T-helper 17 cell (primary cell): Measurements from ENCODE around the gene KLK15. TPM values are rescaled to one million over a fixed set of nuclear protein-coding genes. Genes with fewer than 3 reads are reported as not detected.

Experiments used
- ATAC-seq: fragments of 150-1000 bp; cut with Tn5 transposase; 2 replicates; pipeline ENCODE4 v1.10.0; 2021; ENCODE audit warnings: mild to moderate bottlenecking, moderate library complexity
- DNase-seq, 3 donors: peaks; one replicate each; pipeline versions ENCODE4 v3.0.0 to v3.0.0-alpha.2; 2020 to 2021
- H3K9me3 ChIP-seq: one replicate; pipeline ENCODE4 v1.7.0; 2013; ENCODE audit warnings: low read length, mild to moderate bottlenecking; ENCODE audit not compliant: control insufficient read depth, poor library complexity, severe bottlenecking
- H3K27ac Mint-ChIP-seq: one replicate; pipeline ENCODE4 v1.8.0; 2022; ENCODE audit warnings: mild to moderate bottlenecking, moderate library complexity, mixed read lengths
- H3K27me3 Mint-ChIP-seq: one replicate; pipeline ENCODE4 v1.8.0; 2022; ENCODE audit warnings: mixed read lengths
- H3K36me3 Mint-ChIP-seq: one replicate; pipeline ENCODE4 v1.8.0; 2022; ENCODE audit warnings: low read depth, mixed read lengths
- H3K4me1 Mint-ChIP-seq: one replicate; pipeline ENCODE4 v1.8.0; 2022; ENCODE audit warnings: mild to moderate bottlenecking, mixed read lengths
- H3K4me3 Mint-ChIP-seq: one replicate; pipeline ENCODE4 v1.8.0; 2022; ENCODE audit warnings: mild to moderate bottlenecking, moderate library complexity, mixed read lengths
- total RNA-seq, 4 donors: library from RNA in 2 of 4; stranded (reverse) in 2 of 4; gene quantifications; one replicate each; pipeline ENCODE4 v1.2.3 and lab custom pipeline; 2022 to 2026

Gene KLK15
- total RNA-seq (not detected), total RNA-seq (lab: John Stamatoyannopoulos, UW) (0 to 0.58 reads per million in 2 donors)

- no peaks in the 10 kb centered on the region for H3K9me3 ChIP-seq
- DNase-seq (no peak), ATAC-seq (no peak)
- Mint-ChIP-seq H3K4me1 (peaks cover 8% of the 10 kb centered on the region), H3K27me3 (peaks cover 52% of the 10 kb centered on the region), H3K27ac (no peak within 1 kb of the TSS), H3K4me3 (no peak within 1 kb of the TSS), H3K36me3 (peaks cover 2% of the 10 kb centered on the region)
Observed at GRCh38 chr19:50833117-50833801, at the start of gene KLK15. Gene KLK15, minus strand, starts transcription at chr19:50833574. Its CDS starts 2,082 bp downstream, at chr19:50831492.

- Mint-ChIP-seq H3K36me3 (peaks cover 2% of the 10 kb centered on the region), H3K27me3 (peaks cover 86% of the 10 kb centered on the region), H3K4me1 (no peaks in the 10 kb centered on the region), H3K4me3 (no peak overlapping the region), H3K27ac (no peak overlapping the region)
- no peaks in the 10 kb centered on the region for H3K9me3 ChIP-seq
- ATAC-seq, result no peak
- no peak for DNase-seq
Observed at GRCh38 chr19:50882188-50882587, 48.8 kb upstream of the KLK15 start.

- DNase-seq (no peak), ATAC-seq (no peak)
- H3K9me3 ChIP-seq, result no peaks in the 10 kb centered on the region
- H3K27me3 Mint-ChIP-seq, result peaks cover 66% of the 10 kb centered on the region
- no peaks in the 10 kb centered on the region for H3K36me3 Mint-ChIP-seq
- H3K4me1 Mint-ChIP-seq, result no peaks in the 10 kb centered on the region
- H3K4me3 Mint-ChIP-seq, result no peak overlapping the region
- H3K27ac Mint-ChIP-seq, result no peak overlapping the region
Observed at GRCh38 chr19:50880241-50880640, 46.9 kb upstream of the KLK15 start.

- no peaks in the 10 kb centered on the region for H3K9me3 ChIP-seq
- Mint-ChIP-seq H3K27ac (no peak overlapping the region), H3K4me1 (no peaks in the 10 kb centered on the region), H3K4me3 (no peak overlapping the region), H3K27me3 (peaks cover 55% of the 10 kb centered on the region), H3K36me3 (no peaks in the 10 kb centered on the region)
- no peak for DNase-seq
- ATAC-seq, result no peak
Observed at GRCh38 chr19:50878851-50879250, 45.5 kb upstream of the KLK15 start.

- DNase-seq (no peak), ATAC-seq (no peak)
- Mint-ChIP-seq H3K4me3 (no peak overlapping the region), H3K4me1 (no peaks in the 10 kb centered on the region), H3K27ac (no peak overlapping the region), H3K36me3 (no peaks in the 10 kb centered on the region), H3K27me3 (peaks cover 47% of the 10 kb centered on the region)
- no peaks in the 10 kb centered on the region for H3K9me3 ChIP-seq
Observed at GRCh38 chr19:50877338-50877737, 44.0 kb upstream of the KLK15 start.

- Mint-ChIP-seq H3K27me3 (peaks cover 41% of the 10 kb centered on the region), H3K4me1 (no peaks in the 10 kb centered on the region), H3K36me3 (no peaks in the 10 kb centered on the region), H3K27ac (no peak overlapping the region), H3K4me3 (no peak overlapping the region)
- no peaks in the 10 kb centered on the region for H3K9me3 ChIP-seq
- DNase-seq, result no peak
- no peak for ATAC-seq
Observed at GRCh38 chr19:50876456-50876855, 43.1 kb upstream of the KLK15 start.

- DNase-seq, result no peak
- H3K4me1 Mint-ChIP-seq, result no peaks in the 10 kb centered on the region
- ATAC-seq, result no peak
- peaks cover 36% of the 10 kb centered on the region for H3K27me3 Mint-ChIP-seq
- H3K27ac Mint-ChIP-seq, result no peak overlapping the region
- no peaks in the 10 kb centered on the region for H3K36me3 Mint-ChIP-seq
- H3K9me3 ChIP-seq, result no peaks in the 10 kb centered on the region
- no peak overlapping the region for H3K4me3 Mint-ChIP-seq
Observed at GRCh38 chr19:50875795-50876422, 42.5 kb upstream of the KLK15 start.

GRCh38 chr19:50874211-50874610 is 40.8 kb upstream of the KLK15 start:
- no peak overlapping the region for H3K4me3 Mint-ChIP-seq
- H3K36me3 Mint-ChIP-seq, result no peaks in the 10 kb centered on the region
- ATAC-seq (no peak), DNase-seq (no peak)
- H3K4me1 Mint-ChIP-seq, result no peaks in the 10 kb centered on the region
- no peak overlapping the region for H3K27ac Mint-ChIP-seq
- H3K27me3 Mint-ChIP-seq, result peaks cover 25% of the 10 kb centered on the region
- no peaks in the 10 kb centered on the region for H3K9me3 ChIP-seq

GRCh38 chr19:50873056-50873455 is 39.7 kb upstream of the KLK15 start, which contains the start of gene KLK2:
Gene KLK2, plus strand, starts transcription at chr19:50873439. Its CDS starts 35 bp downstream, at chr19:50873474.
- DNase-seq (no peak), ATAC-seq (no peak)
- H3K36me3 Mint-ChIP-seq, result no peaks in the 10 kb centered on the region
- H3K27me3 Mint-ChIP-seq, result peaks cover 26% of the 10 kb centered on the region
- H3K4me1 Mint-ChIP-seq, result no peaks in the 10 kb centered on the region
- H3K4me3 Mint-ChIP-seq, result no peak within 1 kb of the TSS
- no peaks in the 10 kb centered on the region for H3K9me3 ChIP-seq
- H3K27ac Mint-ChIP-seq, result no peak within 1 kb of the TSS

GRCh38 chr19:50870417-50871089 is 37.2 kb upstream of the KLK15 start:
- H3K27me3 Mint-ChIP-seq, result peaks cover 46% of the 10 kb centered on the region
- no peak overlapping the region for H3K27ac Mint-ChIP-seq
- DNase-seq (no peak), ATAC-seq (no peak)
- no peaks in the 10 kb centered on the region for H3K9me3 ChIP-seq
- H3K36me3 Mint-ChIP-seq, result no peaks in the 10 kb centered on the region
- H3K4me3 Mint-ChIP-seq, result no peak overlapping the region
- H3K4me1 Mint-ChIP-seq, result no peaks in the 10 kb centered on the region

GRCh38 chr19:50869479-50869878 is 36.1 kb upstream of the KLK15 start:
- ATAC-seq (no peak), DNase-seq (no peak)
- H3K4me3 Mint-ChIP-seq, result no peak overlapping the region
- H3K36me3 Mint-ChIP-seq, result no peaks in the 10 kb centered on the region
- H3K9me3 ChIP-seq, result no peaks in the 10 kb centered on the region
- H3K4me1 Mint-ChIP-seq, result no peaks in the 10 kb centered on the region
- H3K27me3 Mint-ChIP-seq, result peaks cover 46% of the 10 kb centered on the region
- no peak overlapping the region for H3K27ac Mint-ChIP-seq

GRCh38 chr19:50861496-50862286 is 28.3 kb upstream of the KLK15 start:
- H3K4me3 Mint-ChIP-seq, result no peak overlapping the region
- peaks cover 4% of the 10 kb centered on the region for H3K4me1 Mint-ChIP-seq
- H3K27me3 Mint-ChIP-seq, result peaks cover 63% of the 10 kb centered on the region
- DNase-seq (no peak), ATAC-seq (no peak)
- peaks cover 9% of the 10 kb centered on the region for H3K36me3 Mint-ChIP-seq
- no peaks in the 10 kb centered on the region for H3K9me3 ChIP-seq
- H3K27ac Mint-ChIP-seq, result no peak overlapping the region

- Mint-ChIP-seq H3K4me3 (no peak overlapping the region), H3K27ac (no peak overlapping the region), H3K36me3 (peaks cover 12% of the 10 kb centered on the region), H3K27me3 (peaks cover 63% of the 10 kb centered on the region), H3K4me1 (peaks cover 4% of the 10 kb centered on the region)
- ATAC-seq (no peak), DNase-seq (no peak)
- H3K9me3 ChIP-seq, result no peaks in the 10 kb centered on the region
Observed at GRCh38 chr19:50861010-50861409, 27.6 kb upstream of the KLK15 start.
